Esophagus muscularis mucosa (tissue), 4 donors: ENCODE data around the gene CELF4. TPM values are rescaled to one million over a fixed set of nuclear protein-coding genes. Genes with fewer than 3 reads are reported as not detected.

ENCODE experiments used
- DNase-seq: peaks from one replicate; pipeline ENCODE4 v3.0.0-alpha.2; 2017; ENCODE audit errors: extremely low spot score
- H3K27ac ChIP-seq, 4 donors: fragments of 200-600 bp; sonication (generic); replicated peaks in 1 of 4; 1 replicate in 3 of 4; 2 replicates in 1 of 4; pipeline ENCODE4 v1.5.1; 2016 to 2019; ENCODE audit warnings: mild to moderate bottlenecking in 1 of 4
- H3K27me3 ChIP-seq, 4 donors: fragments of 200-600 bp; sonication (generic); one replicate each; pipeline versions ENCODE4 v1.5.1 to v1.6.0; 2016 to 2019
- H3K36me3 ChIP-seq, 4 donors: fragments of 200-600 bp; sonication (generic); one replicate each; pipeline ENCODE4 v1.5.1; 2016 to 2019
- H3K4me1 ChIP-seq, 4 donors: fragments of 200-600 bp; sonication (generic); one replicate each; pipeline ENCODE4 v1.5.1; 2016 to 2019
- H3K4me3 ChIP-seq, 4 donors: fragments of 200-600 bp; sonication (generic); 1 replicate in 2 of 4; 2 replicates in 2 of 4; pipeline ENCODE4 v1.5.1; 2016 to 2019; ENCODE audit warnings: mild to moderate bottlenecking in 4 of 4, moderate library complexity in 1 of 4
- H3K9me3 ChIP-seq, 4 donors: fragments of 200-600 bp; sonication (generic); 1 replicate in 3 of 4; 2 replicates in 1 of 4; pipeline ENCODE4 v1.5.1; 2016 to 2019
- EP300 ChIP-seq: sonication (generic); formaldehyde crosslinking; IDR thresholded peaks from one replicate; pipeline ENCODE4 v1.6.1; 2017; ENCODE audit warnings: antibody characterized with exemption
- POLR2A ChIP-seq: fragments of 450-650 bp; IDR thresholded peaks from one replicate; pipeline ENCODE4 v1.6.1; 2017; ENCODE audit warnings: antibody characterized with exemption, moderate library complexity, mild to moderate bottlenecking, low read depth
- POLR2AphosphoS5 ChIP-seq, 2 donors: sonication (generic); formaldehyde crosslinking; IDR thresholded peaks; one replicate each; pipeline ENCODE4 v1.6.1; 2017; ENCODE audit warnings: antibody characterized with exemption in 2 of 2
- WGBS: methylation state at CpG from one replicate; pipeline ENCODE4 v1.1.5; 2018; 5-methylcytosine and 5-hydroxymethylcytosine counted together
- intact Hi-C: fragments of 100-400 bp; cut with DNase I; formaldehyde crosslinking; loops from one replicate; pipeline ENCODE4 v1.15.1; 2023
- total RNA-seq, 4 donors: library from RNA; depleted of rRNA; stranded (reverse); fragments of >200 nt; gene quantifications; one replicate each; pipeline versions ENCODE4 v1.1.0 to v1.2.1, GENCODE V29; 2016
- TF ChIP-seq, protein P1 (sequence below), 3 experiments: fragments of 200-600 bp in 2 of 3; fragments of 450-650 bp in 1 of 3; sonication (generic) in 2 of 3; IDR thresholded peaks; one replicate each; pipeline ENCODE4 v1.5.1; 2017 to 2019; ENCODE audit warnings: antibody characterized with exemption in 3 of 3, mild to moderate bottlenecking in 2 of 3, moderate library complexity in 1 of 3

Gene CELF4
- total RNA-seq, 4 donors from 2014 or later = 0.86 to 1.8 (median 1.7) TPM

DNA sequence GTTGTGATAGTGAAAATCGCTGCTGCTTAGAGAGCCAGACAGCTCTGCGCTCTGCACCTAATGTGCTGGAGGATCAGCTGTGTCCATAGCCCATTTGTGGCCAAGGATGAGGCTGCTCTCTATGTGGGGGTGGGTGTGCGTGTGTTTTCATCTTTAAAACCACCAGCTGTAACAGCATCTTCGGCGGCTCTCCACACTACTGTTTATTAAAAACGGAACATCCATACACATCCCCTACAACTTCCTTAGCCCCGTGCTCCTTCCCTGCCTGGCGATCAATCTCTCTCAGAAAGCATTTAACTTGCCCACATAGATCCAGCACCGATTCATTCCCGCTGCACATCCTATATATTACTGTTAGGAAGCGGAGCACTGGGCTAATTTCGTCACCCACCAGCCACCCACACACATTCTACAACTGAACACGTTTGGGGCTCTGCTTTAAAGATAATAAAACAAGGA, 1.6 kb downstream of the CELF4 start:
- Histone ChIP-seq H3K9me3 (no peaks in the 10 kb centered on the region), H3K4me1 (peaks cover 23 to 35% (median 30%) of the 10 kb centered on the region in 4 donors), H3K27ac (no peak overlapping the region), H3K27me3 (peaks cover 5 to 85% (median 28%) of the 10 kb centered on the region in 4 donors), H3K36me3 (no peaks in the 10 kb centered on the region), H3K4me3 (no peak overlapping the region)
- no peak for DNase-seq
- 35% methylated on average over 13 of the region's 13 CpGs for WGBS
- TF ChIP-seq EP300 (no peak), POLR2A (no peak), POLR2AphosphoS5 (IDR thresholded peaks at IDR 0.05) (no peak)
- TF ChIP-seq, protein P1, sequence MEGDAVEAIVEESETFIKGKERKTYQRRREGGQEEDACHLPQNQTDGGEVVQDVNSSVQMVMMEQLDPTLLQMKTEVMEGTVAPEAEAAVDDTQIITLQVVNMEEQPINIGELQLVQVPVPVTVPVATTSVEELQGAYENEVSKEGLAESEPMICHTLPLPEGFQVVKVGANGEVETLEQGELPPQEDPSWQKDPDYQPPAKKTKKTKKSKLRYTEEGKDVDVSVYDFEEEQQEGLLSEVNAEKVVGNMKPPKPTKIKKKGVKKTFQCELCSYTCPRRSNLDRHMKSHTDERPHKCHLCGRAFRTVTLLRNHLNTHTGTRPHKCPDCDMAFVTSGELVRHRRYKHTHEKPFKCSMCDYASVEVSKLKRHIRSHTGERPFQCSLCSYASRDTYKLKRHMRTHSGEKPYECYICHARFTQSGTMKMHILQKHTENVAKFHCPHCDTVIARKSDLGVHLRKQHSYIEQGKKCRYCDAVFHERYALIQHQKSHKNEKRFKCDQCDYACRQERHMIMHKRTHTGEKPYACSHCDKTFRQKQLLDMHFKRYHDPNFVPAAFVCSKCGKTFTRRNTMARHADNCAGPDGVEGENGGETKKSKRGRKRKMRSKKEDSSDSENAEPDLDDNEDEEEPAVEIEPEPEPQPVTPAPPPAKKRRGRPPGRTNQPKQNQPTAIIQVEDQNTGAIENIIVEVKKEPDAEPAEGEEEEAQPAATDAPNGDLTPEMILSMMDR (IDR thresholded peaks at IDR 0.05) = no peak
- intact Hi-C loops = no loop called here

DNA sequence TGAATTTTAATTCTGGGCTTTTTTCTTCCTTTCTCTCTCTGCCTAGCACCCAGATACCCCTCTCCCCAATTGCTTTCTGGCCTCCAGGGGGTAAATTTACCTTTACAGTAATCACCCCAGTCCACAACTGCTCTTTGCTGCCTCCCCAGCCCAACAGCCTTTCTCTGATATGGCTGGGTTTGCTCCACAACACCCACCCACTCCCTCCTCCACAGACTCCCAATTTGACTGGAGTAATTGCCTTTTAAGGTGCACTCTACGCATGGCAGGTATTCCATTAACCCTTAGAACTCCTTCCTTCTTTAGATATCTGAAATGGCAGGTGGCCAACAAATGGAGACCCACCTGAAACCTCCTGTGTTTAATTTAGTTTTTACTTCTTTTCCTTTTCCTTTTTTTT, 3.6 kb downstream of the CELF4 start:
- WGBS = 35% methylated on average over 1 of the region's 1 CpG
- TF ChIP-seq, protein P1 (IDR thresholded peaks at IDR 0.05) = no peak
- TF ChIP-seq POLR2A (no peak), EP300 (no peak), POLR2AphosphoS5 (IDR thresholded peaks at IDR 0.05) (no peak)

GRCh38 chr18:37560003-37560402, 5.6 kb downstream of the CELF4 start:
- Histone ChIP-seq H3K36me3 (no peaks in the 10 kb centered on the region), H3K27me3 (peaks cover 0 to 62% (median 2%) of the 10 kb centered on the region in 4 donors), H3K27ac (no peak overlapping the region), H3K9me3 (no peaks in the 10 kb centered on the region), H3K4me1 (peaks cover 1 to 4% (median 3%) of the 10 kb centered on the region in 4 donors), H3K4me3 (no peak overlapping the region)
- intact Hi-C loops = no loop called here
- 25% methylated on average over 2 of the region's 2 CpGs for WGBS
- no peak for TF ChIP-seq EP300
- TF ChIP-seq POLR2AphosphoS5 (IDR thresholded peaks at IDR 0.05) = no peak
- TF ChIP-seq, protein P1 (IDR thresholded peaks at IDR 0.05) = no peak
- TF ChIP-seq POLR2A = no peak
- DNase-seq = no peak

More for the DNA sequence above, 3.6 kb downstream of the CELF4 start:
- H3K27me3 ChIP-seq = peaks cover under 1 to 71% (median 9%) of the 10 kb centered on the region in 4 donors
- H3K9me3 ChIP-seq = no peaks in the 10 kb centered on the region
- intact Hi-C loops = no loop called here
- H3K4me3 ChIP-seq = no peak overlapping the region
- H3K4me1 ChIP-seq = peaks cover 14 to 20% (median 18%) of the 10 kb centered on the region in 4 donors
- H3K36me3 ChIP-seq = no peaks in the 10 kb centered on the region
- no peak overlapping the region for H3K27ac ChIP-seq
- no peak for DNase-seq

GRCh38 chr18:37559194-37559593, 6.4 kb downstream of the CELF4 start:
- Histone ChIP-seq H3K4me1 (no peaks in the 10 kb centered on the region), H3K36me3 (no peaks in the 10 kb centered on the region), H3K27ac (no peak overlapping the region), H3K27me3 (peaks cover 0 to 56% (median 0%) of the 10 kb centered on the region in 4 donors), H3K9me3 (no peaks in the 10 kb centered on the region), H3K4me3 (no peak overlapping the region)
- intact Hi-C loops = no loop called here
- no peak for DNase-seq
- WGBS = 29% methylated on average over 1 of the region's 1 CpG
- TF ChIP-seq POLR2A (no peak), EP300 (no peak), POLR2AphosphoS5 (IDR thresholded peaks at IDR 0.05) (no peak)
- TF ChIP-seq, protein P1 (IDR thresholded peaks at IDR 0.05) = no peak

DNA sequence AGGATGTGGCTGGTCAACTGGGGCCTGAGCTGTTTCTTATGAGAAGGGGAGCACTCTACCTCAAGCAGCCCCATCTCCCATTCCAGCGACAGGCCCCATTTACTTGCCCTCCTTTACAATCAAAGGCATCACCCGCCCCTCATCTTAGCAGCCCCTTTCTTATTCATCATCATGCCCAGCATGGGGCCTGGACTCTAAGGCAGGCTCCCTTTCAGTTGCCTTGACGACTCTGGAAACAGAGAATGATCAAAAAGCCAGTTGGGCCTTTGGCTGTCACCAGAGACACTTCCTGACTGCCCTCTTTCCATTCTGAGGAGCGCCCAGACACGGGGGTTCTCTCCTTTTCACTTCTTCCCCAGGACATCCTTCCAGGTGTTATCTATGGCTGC, 11.2 kb downstream of the CELF4 start:
- WGBS = 39% methylated on average over 5 of the region's 5 CpGs
- Histone ChIP-seq H3K27me3 (peaks cover 0 to 53% (median 0%) of the 10 kb centered on the region in 4 donors), H3K27ac (no peak overlapping the region), H3K9me3 (no peaks in the 10 kb centered on the region), H3K4me1 (no peaks in the 10 kb centered on the region), H3K36me3 (no peaks in the 10 kb centered on the region), H3K4me3 (no peak overlapping the region)
- DNase-seq = no peak
- intact Hi-C loops = no loop called here
- TF ChIP-seq POLR2AphosphoS5 (IDR thresholded peaks at IDR 0.05) = no peak
- TF ChIP-seq, protein P1 (IDR thresholded peaks at IDR 0.05) = no peak
- TF ChIP-seq EP300 = no peak
- no peak for TF ChIP-seq POLR2A
